ENCODE data around the gene APPBP2. TPM values are rescaled to one million over a fixed set of nuclear protein-coding genes. Genes with fewer than 3 reads are reported as not detected.
A peak's percentile ranks its signal among the peaks of the same experiment; 100 is the strongest.
"Not testable (repeated sequence)": the region's sequence is repeated elsewhere in the genome, so short reads cannot be mapped to it uniquely, and the experiment has no call there.

The APPBP2 gene
- total RNA-seq, 1 donor from 2014 or later, result 46.8 TPM

- DNase-seq, result no peak
- H3K36me3 Mint-ChIP-seq (ENCODE audit: unreplicated experiment), result no peaks in the 10 kb centered on the region
- H3K4me1 Mint-ChIP-seq (ENCODE audit: low read depth, unreplicated experiment), result no peaks in the 10 kb centered on the region
- H3K27ac Mint-ChIP-seq (ENCODE audit: unreplicated experiment), result no peak overlapping the region
- H3K9me3 Mint-ChIP-seq (ENCODE audit: unreplicated experiment), result no peaks in the 10 kb centered on the region
- H3K27me3 Mint-ChIP-seq (ENCODE audit: unreplicated experiment), result no peaks in the 10 kb centered on the region
- H3K4me3 Mint-ChIP-seq (ENCODE audit: unreplicated experiment), result no peak overlapping the region
- no peak for TF ChIP-seq CTCF (IDR thresholded peaks at IDR 0.05; ENCODE audit: partially characterized antibody, unreplicated experiment)
Observed at GRCh38 chr17:60442271-60443173, 83.5 kb downstream of the APPBP2 start.

GRCh38 chr17:60439501-60439900 is 86.5 kb downstream of the APPBP2 start:
- DNase-seq, result no peak
- peaks cover 1% of the 10 kb centered on the region for H3K4me1 Mint-ChIP-seq (ENCODE audit: low read depth, unreplicated experiment)
- no peaks in the 10 kb centered on the region for H3K36me3 Mint-ChIP-seq (ENCODE audit: unreplicated experiment)
- TF ChIP-seq CTCF (IDR thresholded peaks at IDR 0.05; ENCODE audit: partially characterized antibody, unreplicated experiment), result no peak
- H3K27me3 Mint-ChIP-seq (ENCODE audit: unreplicated experiment), result no peaks in the 10 kb centered on the region
- H3K27ac Mint-ChIP-seq (ENCODE audit: unreplicated experiment), result no peak overlapping the region
- H3K9me3 Mint-ChIP-seq (ENCODE audit: unreplicated experiment), result peaks cover 2% of the 10 kb centered on the region
- H3K4me3 Mint-ChIP-seq (ENCODE audit: unreplicated experiment), result no peak overlapping the region

GRCh38 chr17:60436676-60437075 is 89.4 kb downstream of the APPBP2 start:
- no peak for TF ChIP-seq CTCF (IDR thresholded peaks at IDR 0.05; ENCODE audit: partially characterized antibody, unreplicated experiment)
- Mint-ChIP-seq H3K4me3 (ENCODE audit: unreplicated experiment) (no peak overlapping the region), H3K9me3 (ENCODE audit: unreplicated experiment) (peaks cover 7% of the 10 kb centered on the region), H3K4me1 (ENCODE audit: low read depth, unreplicated experiment) (peaks cover 1% of the 10 kb centered on the region), H3K27me3 (ENCODE audit: unreplicated experiment) (peaks cover 2% of the 10 kb centered on the region), H3K27ac (ENCODE audit: unreplicated experiment) (no peak overlapping the region), H3K36me3 (ENCODE audit: unreplicated experiment) (peaks cover 19% of the 10 kb centered on the region)
- DNase-seq, result no peak

DNA sequence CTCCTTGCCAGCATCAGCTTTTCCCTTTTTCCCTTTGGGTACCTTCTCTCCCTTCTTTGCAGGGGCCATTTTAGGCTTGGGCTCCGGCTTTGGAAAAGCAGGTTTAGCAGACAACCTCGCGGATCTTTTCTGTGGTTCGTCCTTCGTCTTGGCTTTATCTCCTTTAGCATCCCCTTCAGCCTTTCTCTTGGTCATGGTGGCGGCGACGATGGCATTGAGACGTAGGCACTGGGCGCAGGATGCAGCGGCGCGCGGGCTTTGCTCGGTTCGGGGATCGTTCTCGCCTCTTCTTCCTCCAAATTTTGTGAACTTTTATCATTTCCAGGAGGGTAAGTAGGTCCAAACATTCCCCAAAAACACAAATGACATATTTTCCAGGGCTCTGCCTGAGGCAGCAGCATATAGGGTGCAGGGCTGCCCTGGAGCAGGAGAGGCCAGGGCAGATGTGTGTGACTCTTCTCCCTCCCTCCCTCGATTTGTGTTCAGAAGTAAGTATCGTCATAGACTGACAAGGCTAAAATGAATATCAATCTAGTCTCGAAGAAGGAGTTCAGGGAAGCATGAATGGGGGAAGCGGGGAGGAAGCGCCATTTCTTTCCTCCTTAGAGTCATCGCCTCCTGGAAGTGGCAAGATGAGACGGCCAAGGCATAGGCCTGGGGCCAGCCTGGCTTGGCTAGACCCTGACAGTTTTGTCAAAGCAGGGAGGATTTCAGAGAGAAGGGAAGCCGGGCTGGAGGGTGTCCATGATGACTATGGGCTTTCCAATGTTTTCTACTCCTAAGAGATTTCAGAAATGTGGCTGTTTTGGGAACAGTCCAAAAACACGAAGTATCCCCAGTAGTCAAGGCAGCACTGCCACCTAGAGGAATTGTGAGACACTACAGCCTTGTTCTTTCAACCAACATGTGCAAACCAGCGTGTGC is 90.5 kb downstream of the APPBP2 start:
- no peak overlapping the region for H3K4me3 Mint-ChIP-seq (ENCODE audit: unreplicated experiment)
- H3K36me3 Mint-ChIP-seq (ENCODE audit: unreplicated experiment), result peaks cover 19% of the 10 kb centered on the region
- peaks cover 1% of the 10 kb centered on the region for H3K4me1 Mint-ChIP-seq (ENCODE audit: low read depth, unreplicated experiment)
- H3K9me3 Mint-ChIP-seq (ENCODE audit: unreplicated experiment), result peaks cover 7% of the 10 kb centered on the region
- peaks cover 2% of the 10 kb centered on the region for H3K27me3 Mint-ChIP-seq (ENCODE audit: unreplicated experiment)
- peak; percentile 61 for DNase-seq
- peak; percentile 81 for TF ChIP-seq CTCF (IDR thresholded peaks at IDR 0.05; ENCODE audit: partially characterized antibody, unreplicated experiment)
- no peak overlapping the region for H3K27ac Mint-ChIP-seq (ENCODE audit: unreplicated experiment)

DNA sequence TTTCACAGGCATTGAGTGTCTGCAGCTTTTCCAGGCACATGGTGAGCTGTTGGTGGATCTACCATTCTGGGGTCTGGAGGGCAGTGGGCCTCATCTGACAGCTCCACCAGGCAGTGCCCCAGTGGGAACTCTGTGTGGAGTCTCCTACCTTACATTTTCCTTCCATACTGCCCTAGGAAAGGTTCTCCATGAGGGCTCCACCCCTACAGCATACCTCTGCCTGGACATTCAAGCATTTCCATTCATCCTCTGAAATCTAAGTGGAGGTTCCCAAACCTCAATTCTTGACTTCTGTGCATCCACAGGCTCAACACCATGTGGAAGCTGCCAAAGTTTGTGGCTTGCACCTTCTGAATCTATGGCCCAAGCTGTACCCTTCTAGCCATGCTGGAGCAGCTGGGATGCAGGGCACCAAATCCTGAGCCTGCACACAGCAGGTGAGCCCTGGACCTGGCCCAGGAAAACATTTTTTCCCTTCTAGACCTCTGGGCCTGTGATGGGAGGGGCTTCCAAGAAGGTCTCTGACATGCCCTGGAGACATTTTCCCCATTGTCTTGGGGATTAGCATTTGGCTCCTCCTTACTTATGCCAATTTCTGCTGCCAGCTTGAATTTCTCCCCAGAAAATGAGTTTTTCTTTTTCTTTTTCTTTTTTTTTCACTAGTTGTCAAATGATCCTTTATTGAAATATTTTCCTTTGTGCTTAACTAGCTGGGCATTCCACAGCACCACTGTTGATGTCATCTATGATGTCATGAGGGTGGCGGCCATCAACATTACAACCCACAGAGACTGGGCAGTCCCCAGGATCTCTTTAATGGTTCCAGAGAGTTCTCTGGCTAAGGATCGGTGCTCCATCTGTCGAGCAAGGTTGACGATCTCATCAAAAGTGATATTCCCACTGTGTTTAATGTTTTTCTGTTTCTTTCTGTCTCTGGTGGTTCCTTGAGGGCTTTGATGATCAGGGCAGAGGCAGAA is 92.7 kb downstream of the APPBP2 start:
- H3K36me3 Mint-ChIP-seq (ENCODE audit: unreplicated experiment), result peaks cover 19% of the 10 kb centered on the region
- H3K4me3 Mint-ChIP-seq (ENCODE audit: unreplicated experiment); H3K27ac Mint-ChIP-seq (ENCODE audit: unreplicated experiment); H3K9me3 Mint-ChIP-seq (ENCODE audit: unreplicated experiment); H3K4me1 Mint-ChIP-seq (ENCODE audit: low read depth, unreplicated experiment); H3K27me3 Mint-ChIP-seq (ENCODE audit: unreplicated experiment); DNase-seq: not testable (repeated sequence)

DNA sequence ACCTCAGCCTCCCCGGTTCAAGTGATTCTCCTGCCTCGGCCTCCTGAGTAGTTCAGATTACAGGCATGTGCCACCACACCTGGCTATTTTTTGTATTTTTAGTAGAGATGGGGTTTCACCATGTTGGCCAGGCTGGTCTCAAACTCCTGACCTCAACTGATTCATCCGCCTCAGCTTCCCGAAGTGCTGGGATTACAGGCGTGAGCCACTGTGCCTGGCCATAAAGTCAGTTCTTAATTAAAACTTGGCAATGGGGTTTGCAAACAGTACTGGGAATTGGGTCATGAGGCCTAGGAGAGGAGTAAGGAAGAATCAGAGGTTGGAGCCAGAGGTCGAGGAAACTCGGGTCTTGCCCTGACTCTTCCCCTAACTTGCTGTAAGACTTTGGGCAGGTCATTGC is 95.5 kb downstream of the APPBP2 start:
- not testable (repeated sequence) for H3K4me1 Mint-ChIP-seq (ENCODE audit: low read depth, unreplicated experiment); H3K27me3 Mint-ChIP-seq (ENCODE audit: unreplicated experiment); H3K4me3 Mint-ChIP-seq (ENCODE audit: unreplicated experiment); H3K9me3 Mint-ChIP-seq (ENCODE audit: unreplicated experiment); H3K27ac Mint-ChIP-seq (ENCODE audit: unreplicated experiment); DNase-seq
- H3K36me3 Mint-ChIP-seq (ENCODE audit: unreplicated experiment), result peaks cover 19% of the 10 kb centered on the region

DNA sequence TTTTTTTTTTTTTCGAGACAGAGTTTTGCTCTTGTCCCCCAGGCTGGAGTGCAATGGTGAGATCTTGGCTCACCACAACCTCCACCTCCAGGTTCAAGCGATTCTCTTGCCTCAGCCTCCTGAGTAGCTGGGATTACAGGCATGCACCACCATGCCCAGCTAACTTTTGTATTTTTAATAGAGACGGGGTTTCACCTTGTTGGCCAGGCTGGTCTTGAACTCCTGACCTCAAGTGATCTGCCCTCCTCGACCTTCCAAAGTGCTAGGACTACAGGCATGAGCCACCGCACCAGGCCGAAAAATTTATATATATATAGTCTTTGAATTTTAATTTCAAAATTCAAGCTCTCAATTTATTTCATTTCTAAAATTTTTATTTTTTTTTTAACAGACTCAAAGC is 97.6 kb downstream of the APPBP2 start:
- not testable (repeated sequence) for H3K4me1 Mint-ChIP-seq (ENCODE audit: low read depth, unreplicated experiment)
- H3K36me3 Mint-ChIP-seq (ENCODE audit: unreplicated experiment), result peaks cover 16% of the 10 kb centered on the region

More for the DNA sequence above, 97.6 kb downstream of the APPBP2 start:
- not testable (repeated sequence) for DNase-seq; H3K9me3 Mint-ChIP-seq (ENCODE audit: unreplicated experiment); H3K27ac Mint-ChIP-seq (ENCODE audit: unreplicated experiment); H3K4me3 Mint-ChIP-seq (ENCODE audit: unreplicated experiment); H3K27me3 Mint-ChIP-seq (ENCODE audit: unreplicated experiment)

Measured in glutamatergic neuron (in vitro differentiated cells).